ENCODE data around the gene ROPN1L. TPM values are rescaled to one million over a fixed set of nuclear protein-coding genes. Genes with fewer than 3 reads are reported as not detected.

Gene ROPN1L
- total and polyA plus RNA-seq, 2 of the 8 experiments (the other 6 are each of a cell fraction or from before 2014, with no cell fraction given), result 0.24 to 0.73 TPM

- Histone ChIP-seq H3K23me2 (ENCODE audit: low read depth, low read length) (no peaks in the 10 kb centered on the region), H3K9me3 (ENCODE audit: insufficient read depth in 2 of 2, low read depth in 1 of 2, low read length in 1 of 2) (peaks cover 14% of the 10 kb centered on the region in 2 experiments), H2BK5ac (ENCODE audit: low read depth, low read length) (no peak overlapping the region), H4K20me1 (replicated peaks in 1 of 2; ENCODE audit: control insufficient read depth in 1 of 2, insufficient read depth in 2 of 2, low read length in 2 of 2) (no peaks in the 10 kb centered on the region), H3K4me1 (replicated peaks in 1 of 4; ENCODE audit: control insufficient read depth in 3 of 4, insufficient read depth in 4 of 4, low read length in 3 of 4) (peaks cover 0 to 3% (median 0%) of the 10 kb centered on the region in 4 experiments; a peak in 1 of 7 replicates), H3K14ac (ENCODE audit: insufficient read length) (no peak overlapping the region), H3K56ac (replicated peaks; ENCODE audit: insufficient read length, low read depth, low read length) (no peak overlapping the region), H3K18ac (ENCODE audit: extremely low read depth, low read length) (no peak overlapping the region), H2BK20ac (ENCODE audit: low read length) (no peak overlapping the region), H3K79me1 (ENCODE audit: low read depth, low read length) (no peaks in the 10 kb centered on the region), H2AFZ (ENCODE audit: low read length) (0 out of 2 replicates have a peak overlapping the region, but pooled peaks have one; percentile 49), H3K27ac (ENCODE audit: low read depth, low read length) (no peak overlapping the region), H3K79me2 (ENCODE audit: control insufficient read depth in 1 of 2, insufficient read depth in 2 of 2, low read length in 2 of 2) (no peaks in the 10 kb centered on the region), H3K4ac (replicated peaks; ENCODE audit: insufficient read length, low read depth, low read length) (no peak overlapping the region), H2BK12ac (ENCODE audit: low read depth, low read length) (no peak overlapping the region; the same call in 1 of the 2 replicates), H3K27me3 (replicated peaks in 1 of 4; ENCODE audit: control insufficient read depth in 3 of 4, extremely low read depth in 1 of 4, insufficient read depth in 3 of 4, low read length in 3 of 4) (no peaks in the 10 kb centered on the region), H3K36me3 (ENCODE audit: control insufficient read depth in 2 of 4, insufficient read depth in 4 of 4, low read length in 3 of 4) (no peaks in the 10 kb centered on the region), H2AK5ac (ENCODE audit: low read depth, low read length) (no peak overlapping the region), H3K9ac (replicated peaks in 1 of 4; ENCODE audit: extremely low read depth in 1 of 4, low read depth in 3 of 4, low read length in 3 of 4) (no peak overlapping the region), H4K91ac (replicated peaks; ENCODE audit: insufficient read length, low read length) (no peak overlapping the region), H3K4me3 (ENCODE audit: extremely low read depth in 1 of 4, insufficient read depth in 2 of 4, low read depth in 3 of 4, low read length in 4 of 4) (no peak overlapping the region), H2BK120ac (replicated peaks; ENCODE audit: low read depth, low read length) (no peak overlapping the region), H3K23ac (ENCODE audit: insufficient read length) (no peak overlapping the region), H4K5ac (ENCODE audit: insufficient read length, low read depth, low read length) (no peak overlapping the region), H3K4me2 (ENCODE audit: insufficient read depth in 1 of 2, low read depth in 2 of 2, low read length in 2 of 2) (no peak overlapping the region), H2BK15ac (ENCODE audit: low read length) (0 out of 2 replicates have a peak overlapping the region, but pooled peaks have one; percentile 88), H4K8ac (ENCODE audit: extremely low read depth, insufficient read depth, low read length) (no peak overlapping the region)
- no peak for DNase-seq (ENCODE audit: low read depth in 1 of 2, low spot score in 2 of 2)
- TF ChIP-seq SP4 (IDR thresholded peaks at IDR 0.05; ENCODE audit: low read length) (no peak), CTCF (IDR thresholded peaks at IDR 0.05; ENCODE audit: control extremely low read depth in 1 of 3, insufficient read depth in 1 of 3, low read depth in 1 of 3, low read length in 3 of 3) (peak; percentile 28 to 53 (median 44); a peak in 3 of 4 replicates), MAX (IDR thresholded peaks at IDR 0.05) (peak; percentile 16; the same call in 1 of the 2 replicates), POLR2A (IDR thresholded peaks at IDR 0.05; ENCODE audit: control extremely low read depth in 1 of 2, low read depth in 2 of 2, low read length in 2 of 2) (no peak), JUND (IDR thresholded peaks at IDR 0.05; ENCODE audit: low read length) (no peak), ASH2L (IDR thresholded peaks at IDR 0.05; ENCODE audit: low read length) (no peak), CEBPB (IDR thresholded peaks at IDR 0.05; ENCODE audit: low read depth, low read length) (no peak), RAD21 (IDR thresholded peaks at IDR 0.05 in 1 of 2, conservative IDR thresholded peaks at IDR 0.05 in 1 of 2; ENCODE audit: low read depth in 2 of 2, low read length in 2 of 2) (peak; percentile 4 to 54; a peak in 2 of 4 replicates)
- 67% methylated on average over 6 of the region's 6 CpGs; no CpG with 5 or more reads in 1 of the 2 experiments for WGBS, 2 experiments (ENCODE audit: extremely low coverage in 1 of 2, insufficient coverage in 1 of 2, insufficient read length in 1 of 2, insufficient replicate concordance in 2 of 2, low coverage in 1 of 2, low lambda C conversion rate in 2 of 2, missing lambda C conversion rate in 1 of 2)
- CTCF ChIA-PET (ENCODE audit: partially characterized antibody), result interaction anchor here (0.8 to 8.6 kb wide), 28 partner anchors 10 to 191 kb away, joined by 3 to 80 read pairs (median 4); no protein-coding TSS in a partner anchor
- POLR2A ChIA-PET (ENCODE audit: partially characterized antibody), result interaction anchor here (0.6 kb wide), 1 partner anchor 10 kb away, joined by 3 read pairs; no protein-coding TSS in a partner anchor
- no peak for FAIRE-seq
Observed at GRCh38 chr5:10498350-10498749, 56.7 kb downstream of the ROPN1L start.

Data from H1 (cell line).